ENCODE data around the gene ANKS1A. TPM values are rescaled to one million over a fixed set of nuclear protein-coding genes. Genes with fewer than 3 reads are reported as not detected.

ANKS1A gene
- total and polyA plus RNA-seq, 2 of the 4 experiments (the other 2 are of a cell fraction) = 7.2 to 7.5 TPM

- no peak overlapping the region for H3K9ac ChIP-seq (ENCODE audit: low read depth, low read length)
- WGBS, 2 experiments (ENCODE audit: extremely low coverage in 2 of 2, insufficient read length in 1 of 2) = no CpG with 5 or more reads among the region's 4 CpGs
- no peak overlapping the region for H4K91ac ChIP-seq (ENCODE audit: insufficient read depth, low read depth, low read length)
- no peaks in the 10 kb centered on the region for H3K36me3 ChIP-seq (ENCODE audit: control insufficient read depth, insufficient read depth, low read length)
- dilution Hi-C loops (cut with HindIII; ENCODE audit: low sequenced_read_pairs, unreplicated experiment) = no loop called here
- ATAC-seq (ENCODE audit: low read depth) (no peak), DNase-seq (no peak)
- no peak overlapping the region for H3K23ac ChIP-seq (ENCODE audit: low read depth, low read length)
- H3K4me2 ChIP-seq (ENCODE audit: low read depth, low read length) = no peak overlapping the region
- H3K27me3 ChIP-seq (ENCODE audit: control insufficient read depth, insufficient read depth, low read length) = no peaks in the 10 kb centered on the region
- no peak overlapping the region for H2AFZ ChIP-seq (replicated peaks; ENCODE audit: low read length, poor library complexity)
- H3K27ac ChIP-seq (ENCODE audit: insufficient read depth, low read length) = no peak overlapping the region
- no peaks in the 10 kb centered on the region for H3K4me1 ChIP-seq (ENCODE audit: control insufficient read depth, insufficient read depth, low read length)
- no peak overlapping the region for H2AK9ac ChIP-seq (replicated peaks; ENCODE audit: low read depth, low read length, poor library complexity)
- H2BK5ac ChIP-seq (ENCODE audit: low read depth, low read length, poor library complexity, severe bottlenecking) = no peak overlapping the region
- ChIA-PET CTCF (no interaction called here), POLR2A (ENCODE audit: unreplicated experiment) (no interaction called here)
- H4K8ac ChIP-seq (ENCODE audit: low read depth in 2 of 2, low read length in 2 of 2) = no peak overlapping the region
- H2AK5ac ChIP-seq (ENCODE audit: low read depth, low read length) = no peak overlapping the region
- H3K56ac ChIP-seq (ENCODE audit: extremely low read depth, insufficient read depth, low read length) = no peak overlapping the region
- H3K4ac ChIP-seq (ENCODE audit: low read depth, low read length) = no peak overlapping the region
- H3K14ac ChIP-seq (replicated peaks; ENCODE audit: low read depth, low read length) = no peak overlapping the region
- peaks cover 4 to 8% of the 10 kb centered on the region in 2 experiments; a peak in 2 of 4 replicates for H3K79me1 ChIP-seq (ENCODE audit: low read depth in 1 of 2, low read length in 2 of 2)
- no peaks in the 10 kb centered on the region for H3K9me3 ChIP-seq (ENCODE audit: control insufficient read depth, insufficient read depth, low read length)
- H4K20me1 ChIP-seq (ENCODE audit: insufficient read depth, low read length) = no peaks in the 10 kb centered on the region; the same call in 1 of the 2 replicates
- H3K4me3 ChIP-seq (ENCODE audit: insufficient read depth, low read depth, low read length) = no peak overlapping the region
- in situ Hi-C loops (cut with MboI; ENCODE audit: low sequenced_read_pairs) = no loop called here
- BruUV-seq (replicated peaks) = no TSS peak
- no peak overlapping the region for H2BK120ac ChIP-seq (ENCODE audit: low read depth, low read length)
- H2BK15ac ChIP-seq (ENCODE audit: low read depth, low read length) = no peak overlapping the region
- intact Hi-C loops (cut with micrococcal nuclease) = no loop called here
- no peak for TF ChIP-seq CHD1 (IDR thresholded peaks at IDR 0.05; ENCODE audit: low read depth, low read length)
- no peak for TF ChIP-seq FOS (IDR thresholded peaks at IDR 0.05; ENCODE audit: low read depth, low read length)
- no peak for TF ChIP-seq CEBPB (IDR thresholded peaks at IDR 0.05; ENCODE audit: low read depth, low read length)
- TF ChIP-seq RAD21 (IDR thresholded peaks at IDR 0.05; ENCODE audit: low read length) = no peak
- no peak for TF ChIP-seq RCOR1 (IDR thresholded peaks at IDR 0.05; ENCODE audit: insufficient replicate concordance, low read length)
- TF ChIP-seq MAZ (IDR thresholded peaks at IDR 0.05; ENCODE audit: borderline replicate concordance, low read depth, low read length) = no peak
- TF ChIP-seq, protein P1, sequence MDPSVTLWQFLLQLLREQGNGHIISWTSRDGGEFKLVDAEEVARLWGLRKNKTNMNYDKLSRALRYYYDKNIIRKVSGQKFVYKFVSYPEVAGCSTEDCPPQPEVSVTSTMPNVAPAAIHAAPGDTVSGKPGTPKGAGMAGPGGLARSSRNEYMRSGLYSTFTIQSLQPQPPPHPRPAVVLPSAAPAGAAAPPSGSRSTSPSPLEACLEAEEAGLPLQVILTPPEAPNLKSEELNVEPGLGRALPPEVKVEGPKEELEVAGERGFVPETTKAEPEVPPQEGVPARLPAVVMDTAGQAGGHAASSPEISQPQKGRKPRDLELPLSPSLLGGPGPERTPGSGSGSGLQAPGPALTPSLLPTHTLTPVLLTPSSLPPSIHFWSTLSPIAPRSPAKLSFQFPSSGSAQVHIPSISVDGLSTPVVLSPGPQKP (IDR thresholded peaks at IDR 0.05; ENCODE audit: borderline replicate concordance, low read depth, low read length) = no peak
- TF ChIP-seq SMC3 (IDR thresholded peaks at IDR 0.05; ENCODE audit: low read depth, low read length) = no peak
- TF ChIP-seq MAFK (IDR thresholded peaks at IDR 0.05; ENCODE audit: low read depth, low read length) = no peak
- TF ChIP-seq POLR2A (IDR thresholded peaks at IDR 0.05; ENCODE audit: low read depth, low read length) = no peak
- TF ChIP-seq RFX5 (IDR thresholded peaks at IDR 0.05; ENCODE audit: low read depth, low read length) = no peak
- TF ChIP-seq MXI1 (IDR thresholded peaks at IDR 0.05; ENCODE audit: borderline replicate concordance, low read depth, low read length) = no peak
- no peak overlapping the region for H3K18ac ChIP-seq (ENCODE audit: low read depth, low read length)
- H2BK20ac ChIP-seq (ENCODE audit: low read depth, low read length) = no peak overlapping the region
- H4K5ac ChIP-seq (ENCODE audit: low read depth, low read length) = no peak overlapping the region
- H3K9me1 ChIP-seq (ENCODE audit: insufficient read depth, low read length) = no peaks in the 10 kb centered on the region
Observed at GRCh38 chr6:34940030-34940434, 51.0 kb downstream of the ANKS1A start.

All from IMR-90 (cell line).